ENCODE measurements around the gene ATXN7L1. TPM values are rescaled to one million over a fixed set of nuclear protein-coding genes. Genes with fewer than 3 reads are reported as not detected.

Gene ATXN7L1
- total RNA-seq, 1 experiment from 2014 or later: 38.5 TPM

DNA sequence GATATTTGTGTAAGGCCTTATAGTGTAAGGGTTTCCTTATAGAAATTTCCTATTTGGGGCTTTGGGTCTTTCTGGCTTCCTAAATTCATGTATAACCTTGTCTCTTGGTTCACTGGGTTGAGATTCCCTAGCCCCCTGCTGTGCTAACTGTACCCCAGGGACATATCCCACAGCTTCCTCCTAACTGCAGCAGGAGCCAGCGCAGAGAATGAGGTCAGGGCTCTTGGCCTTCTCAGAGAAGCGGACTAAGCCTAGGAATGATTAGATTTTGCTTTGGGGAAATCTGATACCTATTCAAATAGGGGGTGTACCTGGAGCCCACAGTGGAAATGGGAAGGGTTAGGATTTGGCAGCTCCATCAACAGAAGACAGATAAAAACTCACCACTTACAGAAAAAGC lies 157.0 kb downstream of the ATXN7L1 start:
- Mint-ChIP-seq H3K9me3 (no peaks in the 10 kb centered on the region), H3K4me1 (peaks cover 51% of the 10 kb centered on the region)

More for the DNA sequence above, 157.0 kb downstream of the ATXN7L1 start:
- CTCF ChIA-PET: no interaction called here
- no peak overlapping the region for H3K4me3 Mint-ChIP-seq
- DNase-seq (ENCODE audit: low spot score) (no peak), ATAC-seq (peak; percentile 32)
- no peak for TF ChIP-seq MXD4 (CRISPR knock-in tag; IDR thresholded peaks at IDR 0.05; ENCODE audit: borderline replicate concordance)
- TF ChIP-seq, protein P1, sequence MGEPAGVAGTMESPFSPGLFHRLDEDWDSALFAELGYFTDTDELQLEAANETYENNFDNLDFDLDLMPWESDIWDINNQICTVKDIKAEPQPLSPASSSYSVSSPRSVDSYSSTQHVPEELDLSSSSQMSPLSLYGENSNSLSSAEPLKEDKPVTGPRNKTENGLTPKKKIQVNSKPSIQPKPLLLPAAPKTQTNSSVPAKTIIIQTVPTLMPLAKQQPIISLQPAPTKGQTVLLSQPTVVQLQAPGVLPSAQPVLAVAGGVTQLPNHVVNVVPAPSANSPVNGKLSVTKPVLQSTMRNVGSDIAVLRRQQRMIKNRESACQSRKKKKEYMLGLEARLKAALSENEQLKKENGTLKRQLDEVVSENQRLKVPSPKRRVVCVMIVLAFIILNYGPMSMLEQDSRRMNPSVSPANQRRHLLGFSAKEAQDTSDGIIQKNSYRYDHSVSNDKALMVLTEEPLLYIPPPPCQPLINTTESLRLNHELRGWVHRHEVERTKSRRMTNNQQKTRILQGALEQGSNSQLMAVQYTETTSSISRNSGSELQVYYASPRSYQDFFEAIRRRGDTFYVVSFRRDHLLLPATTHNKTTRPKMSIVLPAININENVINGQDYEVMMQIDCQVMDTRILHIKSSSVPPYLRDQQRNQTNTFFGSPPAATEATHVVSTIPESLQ (CRISPR knock-in tag; IDR thresholded peaks at IDR 0.05): no peak
- no peak for TF ChIP-seq IRF2 (CRISPR knock-in tag; IDR thresholded peaks at IDR 0.05; ENCODE audit: borderline replicate concordance, low read depth)
- TF ChIP-seq, protein P2, sequence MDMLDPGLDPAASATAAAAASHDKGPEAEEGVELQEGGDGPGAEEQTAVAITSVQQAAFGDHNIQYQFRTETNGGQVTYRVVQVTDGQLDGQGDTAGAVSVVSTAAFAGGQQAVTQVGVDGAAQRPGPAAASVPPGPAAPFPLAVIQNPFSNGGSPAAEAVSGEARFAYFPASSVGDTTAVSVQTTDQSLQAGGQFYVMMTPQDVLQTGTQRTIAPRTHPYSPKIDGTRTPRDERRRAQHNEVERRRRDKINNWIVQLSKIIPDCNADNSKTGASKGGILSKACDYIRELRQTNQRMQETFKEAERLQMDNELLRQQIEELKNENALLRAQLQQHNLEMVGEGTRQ (CRISPR knock-in tag; IDR thresholded peaks at IDR 0.05): no peak
- no peak for TF ChIP-seq CBFB (CRISPR knock-in tag; IDR thresholded peaks at IDR 0.05; ENCODE audit: low read depth)
- no peak for TF ChIP-seq GABPB1 (CRISPR knock-in tag; IDR thresholded peaks at IDR 0.05)
- TF ChIP-seq, protein P3, sequence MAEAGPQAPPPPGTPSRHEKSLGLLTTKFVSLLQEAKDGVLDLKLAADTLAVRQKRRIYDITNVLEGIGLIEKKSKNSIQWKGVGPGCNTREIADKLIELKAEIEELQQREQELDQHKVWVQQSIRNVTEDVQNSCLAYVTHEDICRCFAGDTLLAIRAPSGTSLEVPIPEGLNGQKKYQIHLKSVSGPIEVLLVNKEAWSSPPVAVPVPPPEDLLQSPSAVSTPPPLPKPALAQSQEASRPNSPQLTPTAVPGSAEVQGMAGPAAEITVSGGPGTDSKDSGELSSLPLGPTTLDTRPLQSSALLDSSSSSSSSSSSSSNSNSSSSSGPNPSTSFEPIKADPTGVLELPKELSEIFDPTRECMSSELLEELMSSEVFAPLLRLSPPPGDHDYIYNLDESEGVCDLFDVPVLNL (CRISPR knock-in tag; IDR thresholded peaks at IDR 0.05; ENCODE audit: borderline replicate concordance, low read depth): no peak
- TF ChIP-seq ZNF396 (CRISPR knock-in tag; IDR thresholded peaks at IDR 0.05; ENCODE audit: borderline replicate concordance): no peak
- no peak for TF ChIP-seq NFE2L1 (CRISPR knock-in tag; IDR thresholded peaks at IDR 0.05)
- TF ChIP-seq ZNF263 (CRISPR knock-in tag; IDR thresholded peaks at IDR 0.05; ENCODE audit: low read depth): no peak
- TF ChIP-seq, protein P4, sequence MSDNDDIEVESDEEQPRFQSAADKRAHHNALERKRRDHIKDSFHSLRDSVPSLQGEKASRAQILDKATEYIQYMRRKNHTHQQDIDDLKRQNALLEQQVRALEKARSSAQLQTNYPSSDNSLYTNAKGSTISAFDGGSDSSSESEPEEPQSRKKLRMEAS (CRISPR knock-in tag; IDR thresholded peaks at IDR 0.05): no peak
- no peak for TF ChIP-seq NR3C1 (CRISPR knock-in tag; conservative IDR thresholded peaks at IDR 0.05; ENCODE audit: low read depth)
- TF ChIP-seq CREM (CRISPR knock-in tag; IDR thresholded peaks at IDR 0.05): no peak
- TF ChIP-seq SOX15 (CRISPR knock-in tag; IDR thresholded peaks at IDR 0.05): no peak
- no peak for TF ChIP-seq TEAD1 (CRISPR knock-in tag; IDR thresholded peaks at IDR 0.05)
- TF ChIP-seq, protein P5, sequence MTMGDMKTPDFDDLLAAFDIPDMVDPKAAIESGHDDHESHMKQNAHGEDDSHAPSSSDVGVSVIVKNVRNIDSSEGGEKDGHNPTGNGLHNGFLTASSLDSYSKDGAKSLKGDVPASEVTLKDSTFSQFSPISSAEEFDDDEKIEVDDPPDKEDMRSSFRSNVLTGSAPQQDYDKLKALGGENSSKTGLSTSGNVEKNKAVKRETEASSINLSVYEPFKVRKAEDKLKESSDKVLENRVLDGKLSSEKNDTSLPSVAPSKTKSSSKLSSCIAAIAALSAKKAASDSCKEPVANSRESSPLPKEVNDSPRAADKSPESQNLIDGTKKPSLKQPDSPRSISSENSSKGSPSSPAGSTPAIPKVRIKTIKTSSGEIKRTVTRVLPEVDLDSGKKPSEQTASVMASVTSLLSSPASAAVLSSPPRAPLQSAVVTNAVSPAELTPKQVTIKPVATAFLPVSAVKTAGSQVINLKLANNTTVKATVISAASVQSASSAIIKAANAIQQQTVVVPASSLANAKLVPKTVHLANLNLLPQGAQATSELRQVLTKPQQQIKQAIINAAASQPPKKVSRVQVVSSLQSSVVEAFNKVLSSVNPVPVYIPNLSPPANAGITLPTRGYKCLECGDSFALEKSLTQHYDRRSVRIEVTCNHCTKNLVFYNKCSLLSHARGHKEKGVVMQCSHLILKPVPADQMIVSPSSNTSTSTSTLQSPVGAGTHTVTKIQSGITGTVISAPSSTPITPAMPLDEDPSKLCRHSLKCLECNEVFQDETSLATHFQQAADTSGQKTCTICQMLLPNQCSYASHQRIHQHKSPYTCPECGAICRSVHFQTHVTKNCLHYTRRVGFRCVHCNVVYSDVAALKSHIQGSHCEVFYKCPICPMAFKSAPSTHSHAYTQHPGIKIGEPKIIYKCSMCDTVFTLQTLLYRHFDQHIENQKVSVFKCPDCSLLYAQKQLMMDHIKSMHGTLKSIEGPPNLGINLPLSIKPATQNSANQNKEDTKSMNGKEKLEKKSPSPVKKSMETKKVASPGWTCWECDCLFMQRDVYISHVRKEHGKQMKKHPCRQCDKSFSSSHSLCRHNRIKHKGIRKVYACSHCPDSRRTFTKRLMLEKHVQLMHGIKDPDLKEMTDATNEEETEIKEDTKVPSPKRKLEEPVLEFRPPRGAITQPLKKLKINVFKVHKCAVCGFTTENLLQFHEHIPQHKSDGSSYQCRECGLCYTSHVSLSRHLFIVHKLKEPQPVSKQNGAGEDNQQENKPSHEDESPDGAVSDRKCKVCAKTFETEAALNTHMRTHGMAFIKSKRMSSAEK (CRISPR knock-in tag; IDR thresholded peaks at IDR 0.05; ENCODE audit: borderline replicate concordance): no peak
- no peak for TF ChIP-seq ATF1 (CRISPR knock-in tag; IDR thresholded peaks at IDR 0.05)
- TF ChIP-seq FOXP1 (CRISPR knock-in tag; IDR thresholded peaks at IDR 0.05; ENCODE audit: borderline replicate concordance): no peak
- TF ChIP-seq, protein P6, sequence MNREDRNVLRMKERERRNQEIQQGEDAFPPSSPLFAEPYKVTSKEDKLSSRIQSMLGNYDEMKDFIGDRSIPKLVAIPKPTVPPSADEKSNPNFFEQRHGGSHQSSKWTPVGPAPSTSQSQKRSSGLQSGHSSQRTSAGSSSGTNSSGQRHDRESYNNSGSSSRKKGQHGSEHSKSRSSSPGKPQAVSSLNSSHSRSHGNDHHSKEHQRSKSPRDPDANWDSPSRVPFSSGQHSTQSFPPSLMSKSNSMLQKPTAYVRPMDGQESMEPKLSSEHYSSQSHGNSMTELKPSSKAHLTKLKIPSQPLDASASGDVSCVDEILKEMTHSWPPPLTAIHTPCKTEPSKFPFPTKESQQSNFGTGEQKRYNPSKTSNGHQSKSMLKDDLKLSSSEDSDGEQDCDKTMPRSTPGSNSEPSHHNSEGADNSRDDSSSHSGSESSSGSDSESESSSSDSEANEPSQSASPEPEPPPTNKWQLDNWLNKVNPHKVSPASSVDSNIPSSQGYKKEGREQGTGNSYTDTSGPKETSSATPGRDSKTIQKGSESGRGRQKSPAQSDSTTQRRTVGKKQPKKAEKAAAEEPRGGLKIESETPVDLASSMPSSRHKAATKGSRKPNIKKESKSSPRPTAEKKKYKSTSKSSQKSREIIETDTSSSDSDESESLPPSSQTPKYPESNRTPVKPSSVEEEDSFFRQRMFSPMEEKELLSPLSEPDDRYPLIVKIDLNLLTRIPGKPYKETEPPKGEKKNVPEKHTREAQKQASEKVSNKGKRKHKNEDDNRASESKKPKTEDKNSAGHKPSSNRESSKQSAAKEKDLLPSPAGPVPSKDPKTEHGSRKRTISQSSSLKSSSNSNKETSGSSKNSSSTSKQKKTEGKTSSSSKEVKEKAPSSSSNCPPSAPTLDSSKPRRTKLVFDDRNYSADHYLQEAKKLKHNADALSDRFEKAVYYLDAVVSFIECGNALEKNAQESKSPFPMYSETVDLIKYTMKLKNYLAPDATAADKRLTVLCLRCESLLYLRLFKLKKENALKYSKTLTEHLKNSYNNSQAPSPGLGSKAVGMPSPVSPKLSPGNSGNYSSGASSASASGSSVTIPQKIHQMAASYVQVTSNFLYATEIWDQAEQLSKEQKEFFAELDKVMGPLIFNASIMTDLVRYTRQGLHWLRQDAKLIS (CRISPR knock-in tag; IDR thresholded peaks at IDR 0.05; ENCODE audit: borderline replicate concordance): no peak
- TF ChIP-seq, protein P7, sequence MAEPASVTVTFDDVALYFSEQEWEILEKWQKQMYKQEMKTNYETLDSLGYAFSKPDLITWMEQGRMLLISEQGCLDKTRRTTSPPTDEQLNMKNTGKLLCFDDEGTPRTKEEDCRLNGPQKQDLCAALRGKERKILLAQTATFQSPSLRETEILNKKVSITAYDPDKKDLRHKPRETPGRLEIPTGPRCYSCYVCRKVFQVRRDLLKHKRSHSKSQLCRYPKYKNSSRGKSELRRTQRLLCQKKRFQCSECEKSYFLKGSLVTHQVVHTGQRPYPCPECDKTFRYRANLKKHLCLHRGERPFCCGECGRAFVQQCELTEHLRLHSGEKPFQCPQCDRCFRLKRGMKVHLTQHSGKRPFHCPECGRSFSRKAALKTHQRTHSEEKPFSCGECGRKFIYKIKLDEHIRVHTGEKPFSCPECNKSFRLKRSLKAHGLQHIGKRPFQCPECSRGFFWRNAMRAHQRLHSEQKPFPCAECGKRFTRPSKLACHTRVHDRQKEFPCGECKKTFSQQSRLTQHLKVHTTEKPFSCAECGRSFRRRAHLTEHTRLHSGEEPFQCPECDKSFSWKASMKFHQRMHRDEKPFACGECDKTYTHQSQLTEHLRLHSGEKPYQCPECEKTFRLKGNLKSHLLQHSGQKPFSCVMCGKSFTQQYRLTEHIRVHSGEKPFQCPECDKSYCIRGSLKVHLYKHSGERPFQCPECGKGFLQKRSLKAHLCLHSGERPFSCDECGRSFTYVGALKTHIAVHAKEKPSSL (CRISPR knock-in tag; conservative IDR thresholded peaks at IDR 0.05): no peak
- POLR2A ChIA-PET: no interaction called here
- H3K27ac Mint-ChIP-seq: peak overlapping the region; percentile 82
- 0 out of 2 replicates have a peak, but pooled peaks cover 4% of the 10 kb centered on the region for H3K36me3 Mint-ChIP-seq
- H3K27me3 Mint-ChIP-seq (ENCODE audit: low read depth): no peaks in the 10 kb centered on the region
